HEK293 (cell line): ENCODE measurements around the gene NCAN.

ENCODE experiments used
- CTCF ChIA-PET: fragments of 350-600 bp; formaldehyde crosslinking; extraction: SDS; loops from one replicate; lab custom pipeline; 2021; ENCODE audit warnings: antibody characterized with exemption; lab: Yijun Ruan, JAX
- POLR2A ChIA-PET: fragments of 300-600 bp; formaldehyde crosslinking; extraction: SDS; loops from one replicate; lab custom pipeline; 2020; ENCODE audit warnings: antibody characterized with exemption, inconsistent platforms; lab: Yijun Ruan, JAX
- H3K27ac ChIP-seq: fragments of 200-500 bp; sonication (Bioruptor generic); 2 replicates; pipeline ENCODE4 v1.5.1; 2014; ENCODE audit warnings: low read depth, low read length, control low read depth, inconsistent platforms; ENCODE audit errors: extremely low read depth
- H3K36me3 ChIP-seq, 2 experiments: fragments of 200-500 bp in 1 of 2; sonication (Bioruptor generic) in 1 of 2; 1 replicate in 1 of 2; 2 replicates in 1 of 2; pipeline ENCODE4 v1.5.1; 2014 to 2017; ENCODE audit warnings: inconsistent platforms in 2 of 2, low read length in 2 of 2; ENCODE audit not compliant: control insufficient read depth in 2 of 2, insufficient read depth in 1 of 2
- H3K4me1 ChIP-seq: fragments of 200-500 bp; sonication (Bioruptor generic); 2 replicates; pipeline ENCODE4 v1.5.1; 2014; ENCODE audit warnings: mild to moderate bottlenecking, low read length, inconsistent platforms; ENCODE audit not compliant: control insufficient read depth, insufficient read depth
- H3K4me3 ChIP-seq: 2 replicates; pipeline ENCODE4 v1.5.1; 2011; ENCODE audit warnings: low read depth, mild to moderate bottlenecking, control low read depth, low read length, moderate library complexity
- H3K9me3 ChIP-seq: fragments of 200-500 bp; sonication (Bioruptor generic); 2 replicates; pipeline ENCODE4 v1.5.1; 2014; ENCODE audit warnings: low read depth, low read length, inconsistent platforms; ENCODE audit not compliant: control insufficient read depth, insufficient read depth
- SCRT1 ChIP-seq: fragments of 450-650 bp; formaldehyde crosslinking; IDR thresholded peaks from 2 replicates; pipeline ENCODE4 v1.5.1; 2016; ENCODE audit warnings: missing biosample characterization, missing genetic modification characterization, borderline replicate concordance
- SCRT2 ChIP-seq: fragments of 450-650 bp; formaldehyde crosslinking; IDR thresholded peaks from 2 replicates; pipeline ENCODE4 v1.5.1; 2016; ENCODE audit warnings: missing biosample characterization, missing genetic modification characterization
- SP2 ChIP-seq: fragments of 450-650 bp; formaldehyde crosslinking; IDR thresholded peaks from 2 replicates; pipeline ENCODE4 v1.5.1; 2016; ENCODE audit warnings: missing biosample characterization, missing genetic modification characterization
- TCF7L2 ChIP-seq: IDR thresholded peaks from 2 replicates; pipeline ENCODE4 v1.6.1; 2011; ENCODE audit warnings: low read depth, mild to moderate bottlenecking, inconsistent platforms, low read length, moderate library complexity, borderline replicate concordance
- ZBTB48 ChIP-seq: fragments of 450-650 bp; formaldehyde crosslinking; IDR thresholded peaks from 2 replicates; pipeline ENCODE4 v1.5.1; 2016; ENCODE audit warnings: missing biosample characterization, missing genetic modification characterization
- ZFP3 ChIP-seq: fragments of 450-650 bp; formaldehyde crosslinking; IDR thresholded peaks from 2 replicates; pipeline ENCODE4 v1.5.1; 2016; ENCODE audit warnings: low read depth, missing biosample characterization, missing genetic modification characterization
- ZNF221 ChIP-seq: fragments of 450-650 bp; formaldehyde crosslinking; IDR thresholded peaks from 2 replicates; pipeline ENCODE4 v1.5.1; 2017; ENCODE audit warnings: missing biosample characterization, missing genetic modification characterization, borderline replicate concordance
- ZNF391 ChIP-seq: fragments of 450-650 bp; formaldehyde crosslinking; IDR thresholded peaks from 2 replicates; pipeline ENCODE4 v1.5.1; 2016; ENCODE audit warnings: low read depth, missing biosample characterization, missing genetic modification characterization, borderline replicate concordance
- ZNF561 ChIP-seq: fragments of 450-650 bp; IDR thresholded peaks from 2 replicates; pipeline ENCODE4 v1.5.1; 2018; ENCODE audit warnings: missing biosample characterization, missing genetic modification characterization, borderline replicate concordance
- ZNF830 ChIP-seq: fragments of 450-650 bp; IDR thresholded peaks from 2 replicates; pipeline ENCODE4 v1.5.0; 2018; ENCODE audit warnings: missing biosample characterization, missing genetic modification characterization, low read depth, mild to moderate bottlenecking, moderate library complexity
- ZNF843 ChIP-seq: fragments of 450-650 bp; formaldehyde crosslinking; IDR thresholded peaks from 2 replicates; pipeline ENCODE4 v1.5.1; 2016; ENCODE audit warnings: missing biosample characterization, missing genetic modification characterization
- TF ChIP-seq, protein P1 (sequence below): fragments of 450-650 bp; formaldehyde crosslinking; IDR thresholded peaks from 2 replicates; pipeline ENCODE4 v1.5.1; 2016; ENCODE audit warnings: missing biosample characterization, missing genetic modification characterization
- TF ChIP-seq, protein P2 (sequence below): fragments of 450-650 bp; IDR thresholded peaks from 2 replicates; pipeline ENCODE4 v1.5.1; 2018; ENCODE audit warnings: missing biosample characterization, missing genetic modification characterization
- TF ChIP-seq, protein P3 (sequence below): fragments of 450-650 bp; formaldehyde crosslinking; IDR thresholded peaks from 2 replicates; pipeline ENCODE4 v1.5.1; 2016; ENCODE audit warnings: missing biosample characterization, missing genetic modification characterization
- TF ChIP-seq, protein P4 (sequence below): fragments of 450-650 bp; formaldehyde crosslinking; IDR thresholded peaks from 2 replicates; pipeline ENCODE4 v1.5.1; 2016; ENCODE audit warnings: missing biosample characterization, missing genetic modification characterization

The NCAN gene

DNA sequence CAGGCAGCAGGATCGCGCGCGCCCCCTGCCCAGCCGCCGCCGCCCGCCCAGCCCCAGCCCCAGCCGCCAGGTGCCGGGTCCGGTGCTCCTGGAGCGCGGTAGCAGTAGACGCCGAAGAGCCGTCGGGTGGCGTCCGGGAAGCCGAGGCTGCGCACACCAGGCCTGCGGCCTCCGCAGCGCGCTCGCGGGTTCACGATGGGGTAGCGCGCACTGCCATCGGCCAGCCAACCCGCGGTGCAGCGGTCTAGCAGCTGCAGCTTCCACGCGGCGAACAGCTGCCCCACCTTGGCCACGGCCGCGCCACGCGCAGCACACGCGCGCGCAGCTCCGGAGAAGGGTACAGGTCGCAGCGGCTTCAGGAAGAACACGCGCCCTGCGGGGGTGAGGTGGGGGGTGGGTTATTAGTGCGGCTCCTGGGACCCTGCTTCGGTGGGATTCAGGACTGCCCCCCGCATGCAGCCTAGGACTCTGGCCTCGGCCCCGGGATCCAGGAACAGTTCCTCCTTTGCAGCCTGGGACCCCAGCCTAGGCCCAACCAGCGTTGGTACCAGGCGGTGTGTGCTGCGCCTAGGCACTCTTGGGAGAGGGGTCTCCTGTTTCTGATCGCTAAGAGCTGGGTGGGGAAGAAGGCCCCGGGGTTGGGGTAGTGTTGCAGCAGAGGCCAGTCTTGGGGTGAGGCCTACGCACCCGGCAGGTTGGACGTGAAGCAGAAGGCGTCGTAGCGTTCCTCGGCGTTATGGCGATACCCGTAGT lies 46.3 kb downstream of the NCAN start (continued):
- TF ChIP-seq, protein P1, sequence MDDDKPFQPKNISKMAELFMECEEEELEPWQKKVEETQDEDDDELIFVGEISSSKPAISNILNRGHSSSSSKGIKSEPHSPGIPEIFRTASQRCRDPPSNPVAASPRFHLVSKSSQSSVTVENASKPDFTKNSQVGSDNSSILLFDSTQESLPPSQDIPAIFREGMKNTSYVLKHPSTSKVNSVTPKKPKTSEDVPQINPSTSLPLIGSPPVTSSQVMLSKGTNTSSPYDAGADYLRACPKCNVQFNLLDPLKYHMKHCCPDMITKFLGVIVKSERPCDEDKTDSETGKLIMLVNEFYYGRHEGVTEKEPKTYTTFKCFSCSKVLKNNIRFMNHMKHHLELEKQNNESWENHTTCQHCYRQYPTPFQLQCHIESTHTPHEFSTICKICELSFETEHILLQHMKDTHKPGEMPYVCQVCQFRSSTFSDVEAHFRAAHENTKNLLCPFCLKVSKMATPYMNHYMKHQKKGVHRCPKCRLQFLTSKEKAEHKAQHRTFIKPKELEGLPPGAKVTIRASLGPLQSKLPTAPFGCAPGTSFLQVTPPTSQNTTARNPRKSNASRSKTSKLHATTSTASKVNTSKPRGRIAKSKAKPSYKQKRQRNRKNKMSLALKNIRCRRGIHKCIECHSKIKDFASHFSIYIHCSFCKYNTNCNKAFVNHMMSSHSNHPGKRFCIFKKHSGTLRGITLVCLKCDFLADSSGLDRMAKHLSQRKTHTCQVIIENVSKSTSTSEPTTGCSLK (tag by site-specific recombination): no peak
- no peak for TF ChIP-seq ZNF391 (tag by site-specific recombination)

DNA sequence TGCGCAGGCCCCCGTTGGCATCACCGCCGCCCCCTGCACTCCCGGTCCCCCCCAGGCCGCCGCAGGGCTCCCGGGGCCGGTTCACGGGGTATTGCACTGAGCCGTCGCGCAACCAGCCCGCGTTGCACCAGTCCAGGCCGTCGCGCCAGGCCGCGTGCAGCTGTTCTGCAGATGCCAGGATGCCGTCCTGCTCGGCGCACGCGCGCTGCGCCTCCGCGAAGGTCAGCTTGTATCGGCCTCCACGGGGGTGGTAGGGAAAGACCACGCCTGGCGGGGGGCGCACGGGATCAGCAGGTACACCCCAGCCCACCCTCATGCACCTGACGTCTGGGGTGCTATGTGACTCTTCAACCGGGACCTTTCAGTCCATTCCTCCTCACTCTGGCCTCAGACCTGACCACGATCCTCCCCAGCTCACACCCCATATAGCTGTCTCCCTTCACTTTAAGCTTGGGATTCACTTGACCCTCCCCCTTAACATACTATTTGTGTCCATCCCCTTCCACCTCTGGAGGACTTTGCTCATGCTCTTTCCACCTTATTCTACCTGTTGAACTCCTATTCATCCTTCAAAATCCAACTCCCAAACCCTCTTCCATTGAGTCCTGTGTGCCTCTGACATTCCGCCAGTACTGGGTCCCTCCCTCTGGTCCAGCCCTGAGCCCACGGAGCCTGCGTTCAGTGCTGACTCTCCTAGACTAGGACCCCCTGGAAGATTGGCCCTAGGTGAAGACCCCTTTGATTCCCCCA lies 47.0 kb downstream of the NCAN start:
- POLR2A ChIA-PET: no interaction called here
- TF ChIP-seq SCRT2 (peak; percentile 85), ZNF830 (tag by site-specific recombination) (no peak), ZFP3 (peak; percentile 88), ZBTB48 (tag by site-specific recombination) (no peak), SCRT1 (tag by site-specific recombination) (peak; percentile 33; the same call in 1 of the 2 replicates), ZNF843 (tag by site-specific recombination) (no peak), ZNF561 (tag by site-specific recombination) (no peak)
- TF ChIP-seq, protein P2, sequence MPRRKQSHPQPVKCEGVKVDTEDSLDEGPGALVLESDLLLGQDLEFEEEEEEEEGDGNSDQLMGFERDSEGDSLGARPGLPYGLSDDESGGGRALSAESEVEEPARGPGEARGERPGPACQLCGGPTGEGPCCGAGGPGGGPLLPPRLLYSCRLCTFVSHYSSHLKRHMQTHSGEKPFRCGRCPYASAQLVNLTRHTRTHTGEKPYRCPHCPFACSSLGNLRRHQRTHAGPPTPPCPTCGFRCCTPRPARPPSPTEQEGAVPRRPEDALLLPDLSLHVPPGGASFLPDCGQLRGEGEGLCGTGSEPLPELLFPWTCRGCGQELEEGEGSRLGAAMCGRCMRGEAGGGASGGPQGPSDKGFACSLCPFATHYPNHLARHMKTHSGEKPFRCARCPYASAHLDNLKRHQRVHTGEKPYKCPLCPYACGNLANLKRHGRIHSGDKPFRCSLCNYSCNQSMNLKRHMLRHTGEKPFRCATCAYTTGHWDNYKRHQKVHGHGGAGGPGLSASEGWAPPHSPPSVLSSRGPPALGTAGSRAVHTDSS: no peak
- Histone ChIP-seq H3K36me3 (no peaks in the 10 kb centered on the region), H3K9me3 (no peaks in the 10 kb centered on the region), H3K27ac (no peak overlapping the region), H3K4me1 (no peaks in the 10 kb centered on the region), H3K4me3 (no peak overlapping the region)
- CTCF ChIA-PET: interaction anchor here (1.0 kb wide), 2 partner anchors 25 to 84 kb away, joined by 3 to 6 read pairs; no protein-coding TSS in a partner anchor

DNA sequence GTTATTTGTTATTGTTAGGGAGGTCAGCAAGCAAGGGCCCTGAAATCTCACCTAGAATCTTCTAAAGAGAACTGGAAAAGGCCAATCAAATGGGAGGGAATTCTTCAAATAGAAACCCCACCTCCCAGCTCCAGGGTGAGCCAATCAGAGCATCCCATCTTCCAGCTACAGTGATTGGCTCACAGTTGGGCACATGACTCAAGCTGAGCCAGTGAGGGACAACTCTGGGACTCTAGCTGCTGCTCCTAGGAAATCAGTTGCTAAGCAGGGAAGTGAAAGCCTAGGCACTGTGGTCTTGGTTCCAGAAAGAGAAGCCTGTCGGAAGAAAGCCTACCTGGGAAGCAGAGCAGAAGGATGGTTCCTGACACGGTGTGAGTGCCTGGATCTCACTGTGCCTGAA lies 48.0 kb downstream of the NCAN start:
- Histone ChIP-seq H3K36me3 (no peaks in the 10 kb centered on the region), H3K4me1 (no peaks in the 10 kb centered on the region), H3K27ac (no peak overlapping the region), H3K4me3 (no peak overlapping the region), H3K9me3 (no peaks in the 10 kb centered on the region)
- CTCF ChIA-PET: interaction anchor here (0.7 to 1.0 kb wide), 3 partner anchors 26 to 295 kb away, joined by 3 to 6 read pairs (median 3); no protein-coding TSS in a partner anchor
- POLR2A ChIA-PET: no interaction called here
- TF ChIP-seq, protein P3, sequence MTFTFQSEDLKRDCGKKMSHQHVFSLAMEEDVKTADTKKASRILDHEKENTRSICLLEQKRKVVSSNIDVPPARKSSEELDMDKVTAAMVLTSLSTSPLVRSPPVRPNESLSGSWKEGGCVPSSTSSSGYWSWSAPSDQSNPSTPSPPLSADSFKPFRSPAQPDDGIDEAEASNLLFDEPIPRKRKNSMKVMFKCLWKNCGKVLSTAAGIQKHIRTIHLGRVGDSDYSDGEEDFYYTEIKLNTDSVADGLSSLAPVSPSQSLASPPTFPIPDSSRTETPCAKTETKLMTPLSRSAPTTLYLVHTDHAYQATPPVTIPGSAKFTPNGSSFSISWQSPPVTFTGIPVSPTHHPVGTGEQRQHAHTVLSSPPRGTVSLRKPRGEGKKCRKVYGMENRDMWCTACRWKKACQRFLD (tag by site-specific recombination): no peak
- TF ChIP-seq TCF7L2: no peak
- TF ChIP-seq ZNF830 (tag by site-specific recombination): no peak
- TF ChIP-seq ZNF221 (tag by site-specific recombination): no peak
- TF ChIP-seq SP2 (tag by site-specific recombination): peak; percentile 30; the same call in 1 of the 2 replicates
- TF ChIP-seq, protein P4, sequence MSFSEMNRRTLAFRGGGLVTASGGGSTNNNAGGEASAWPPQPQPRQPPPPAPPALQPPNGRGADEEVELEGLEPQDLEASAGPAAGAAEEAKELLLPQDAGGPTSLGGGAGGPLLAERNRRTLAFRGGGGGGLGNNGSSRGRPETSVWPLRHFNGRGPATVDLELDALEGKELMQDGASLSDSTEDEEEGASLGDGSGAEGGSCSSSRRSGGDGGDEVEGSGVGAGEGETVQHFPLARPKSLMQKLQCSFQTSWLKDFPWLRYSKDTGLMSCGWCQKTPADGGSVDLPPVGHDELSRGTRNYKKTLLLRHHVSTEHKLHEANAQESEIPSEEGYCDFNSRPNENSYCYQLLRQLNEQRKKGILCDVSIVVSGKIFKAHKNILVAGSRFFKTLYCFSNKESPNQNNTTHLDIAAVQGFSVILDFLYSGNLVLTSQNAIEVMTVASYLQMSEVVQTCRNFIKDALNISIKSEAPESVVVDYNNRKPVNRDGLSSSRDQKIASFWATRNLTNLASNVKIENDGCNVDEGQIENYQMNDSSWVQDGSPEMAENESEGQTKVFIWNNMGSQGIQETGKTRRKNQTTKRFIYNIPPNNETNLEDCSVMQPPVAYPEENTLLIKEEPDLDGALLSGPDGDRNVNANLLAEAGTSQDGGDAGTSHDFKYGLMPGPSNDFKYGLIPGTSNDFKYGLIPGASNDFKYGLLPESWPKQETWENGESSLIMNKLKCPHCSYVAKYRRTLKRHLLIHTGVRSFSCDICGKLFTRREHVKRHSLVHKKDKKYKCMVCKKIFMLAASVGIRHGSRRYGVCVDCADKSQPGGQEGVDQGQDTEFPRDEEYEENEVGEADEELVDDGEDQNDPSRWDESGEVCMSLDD: no peak
- TF ChIP-seq ZNF561 (tag by site-specific recombination): no peak
